ENCODE results near the gene MBTPS1.

MBTPS1 gene

GRCh38 chr16:84116720-84117493, at the start of gene MBTPS1:
Gene MBTPS1, minus strand, starts transcription at chr16:84116942. Its CDS starts 15,159 bp downstream, at chr16:84101783.
- peak; percentile 99 for DNase-seq

- DNase-seq: no peak
Observed at GRCh38 chr16:84165746-84166145, 49.0 kb upstream of the MBTPS1 start.

- no peak for DNase-seq
Observed at GRCh38 chr16:84161801-84162200, 45.1 kb upstream of the MBTPS1 start.

GRCh38 chr16:84161037-84161436, 44.3 kb upstream of the MBTPS1 start:
- DNase-seq: no peak

GRCh38 chr16:84159800-84160199, 43.1 kb upstream of the MBTPS1 start:
- DNase-seq: no peak

- no peak for DNase-seq
Observed at GRCh38 chr16:84159007-84159406, 42.3 kb upstream of the MBTPS1 start.

- DNase-seq: no peak
Observed at GRCh38 chr16:84156342-84156784, 39.6 kb upstream of the MBTPS1 start.

- DNase-seq: no peak
Observed at GRCh38 chr16:84155771-84156170, 39.0 kb upstream of the MBTPS1 start.

GRCh38 chr16:84155226-84155625, 38.5 kb upstream of the MBTPS1 start:
- DNase-seq: no peak

GRCh38 chr16:84153660-84154214, 37.0 kb upstream of the MBTPS1 start:
- DNase-seq: no peak

- DNase-seq: no peak
Observed at GRCh38 chr16:84150926-84151325, 34.2 kb upstream of the MBTPS1 start.

GRCh38 chr16:84144859-84145639, 28.3 kb upstream of the MBTPS1 start, which contains the start of the genes DNAAF1 and HSDL1:
Gene DNAAF1, plus strand, starts transcription at chr16:84145308. Its CDS starts 133 bp downstream, at chr16:84145441.
Gene HSDL1, minus strand, starts transcription at chr16:84145177. Its CDS starts 13,856 bp downstream, at chr16:84131321.
- peak; percentile 95 for DNase-seq

- DNase-seq: peak; percentile 20
Observed at GRCh38 chr16:84144209-84144858, 27.6 kb upstream of the MBTPS1 start.

GRCh38 chr16:84143784-84144199, 27.1 kb upstream of the MBTPS1 start:
- DNase-seq: no peak

GRCh38 chr16:84143081-84143480, 26.3 kb upstream of the MBTPS1 start:
- no peak for DNase-seq

- DNase-seq: no peak
Observed at GRCh38 chr16:84141143-84141670, 24.5 kb upstream of the MBTPS1 start.

GRCh38 chr16:84139628-84140258, 23.0 kb upstream of the MBTPS1 start:
- DNase-seq: no peak

- no peak for DNase-seq
Observed at GRCh38 chr16:84138824-84139627, 22.3 kb upstream of the MBTPS1 start.

- no peak for DNase-seq
Observed at GRCh38 chr16:84138500-84138823, 21.7 kb upstream of the MBTPS1 start.

GRCh38 chr16:84137769-84138357, 21.1 kb upstream of the MBTPS1 start:
- DNase-seq: no peak

GRCh38 chr16:84137287-84137686, 20.5 kb upstream of the MBTPS1 start:
- no peak for DNase-seq
